Activated T-cell treated with anti-CD3 and anti-CD28 coated beads for 4 hours (primary cell): ENCODE data around the gene FAM47E.
"Not testable (repeated sequence)": the region's sequence is repeated elsewhere in the genome, so short reads cannot be mapped to it uniquely, and the experiment has no call there.

Experiments used
- DNase-seq: peaks from one replicate; pipeline ENCODE4 v3.0.0-alpha.2; 2020

The FAM47E gene

DNA sequence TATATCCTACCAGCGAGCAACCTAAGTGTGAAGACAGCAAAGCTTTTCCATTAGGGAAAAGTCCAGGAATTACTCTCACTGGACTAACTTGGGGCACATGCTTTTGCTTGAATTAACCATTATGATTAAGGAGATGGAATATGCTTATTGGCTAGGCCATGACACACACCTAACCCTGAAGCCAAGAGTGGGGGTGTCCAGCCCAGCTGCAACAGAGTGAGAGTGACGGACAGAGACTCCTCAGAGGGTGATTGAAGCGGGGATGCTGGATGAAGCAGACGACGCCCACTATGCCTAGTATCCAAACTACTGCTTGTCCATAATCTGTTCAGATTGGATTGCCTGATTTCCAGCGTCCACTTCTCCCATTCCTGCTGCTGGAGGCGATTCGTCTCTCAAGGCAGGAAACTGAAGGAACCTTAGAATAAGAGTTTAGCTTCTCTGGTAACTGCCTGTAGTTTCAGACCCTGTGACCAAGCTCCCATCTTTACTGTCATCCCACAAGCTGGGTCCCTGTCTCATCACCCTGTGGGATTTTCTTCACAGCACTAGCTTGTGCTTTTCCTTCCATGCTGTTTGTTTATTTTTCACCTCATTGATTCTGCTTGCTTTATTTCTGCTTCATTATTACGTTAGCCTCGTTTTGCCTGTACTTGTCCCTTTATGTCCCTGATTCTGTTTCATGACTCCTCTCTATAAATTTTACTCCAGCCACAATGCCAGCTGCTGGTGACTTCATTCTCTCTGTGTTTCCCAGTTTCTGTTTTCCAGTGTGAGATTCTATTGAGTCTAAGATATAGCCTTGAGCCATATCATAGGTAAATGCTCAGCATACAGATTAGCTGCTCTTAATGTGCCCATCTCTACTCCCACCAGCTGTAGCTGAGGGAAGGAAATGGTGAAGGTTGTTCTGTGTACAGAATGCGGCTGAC, 19.0 kb downstream of the FAM47E start:
- DNase-seq = no peak

DNA sequence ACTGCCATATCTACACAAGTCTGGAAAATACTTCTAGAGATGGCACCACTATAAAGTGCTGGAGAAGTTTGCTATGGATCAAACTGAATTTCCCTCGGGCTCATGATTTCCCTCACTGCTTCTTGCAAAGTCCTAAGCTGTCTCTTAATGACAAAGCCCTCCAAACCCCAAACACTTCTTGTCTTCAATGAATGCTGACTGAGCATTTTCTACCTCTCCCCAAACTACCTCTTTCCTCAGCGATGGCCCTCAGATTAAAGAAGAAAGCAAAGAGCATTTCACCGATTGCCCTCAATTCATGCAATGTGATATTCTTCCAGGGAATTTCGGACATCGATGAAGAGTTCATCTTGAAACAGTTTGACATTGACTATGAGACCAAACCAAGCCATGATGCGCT, 19.7 kb downstream of the FAM47E start:
- DNase-seq = no peak

DNA sequence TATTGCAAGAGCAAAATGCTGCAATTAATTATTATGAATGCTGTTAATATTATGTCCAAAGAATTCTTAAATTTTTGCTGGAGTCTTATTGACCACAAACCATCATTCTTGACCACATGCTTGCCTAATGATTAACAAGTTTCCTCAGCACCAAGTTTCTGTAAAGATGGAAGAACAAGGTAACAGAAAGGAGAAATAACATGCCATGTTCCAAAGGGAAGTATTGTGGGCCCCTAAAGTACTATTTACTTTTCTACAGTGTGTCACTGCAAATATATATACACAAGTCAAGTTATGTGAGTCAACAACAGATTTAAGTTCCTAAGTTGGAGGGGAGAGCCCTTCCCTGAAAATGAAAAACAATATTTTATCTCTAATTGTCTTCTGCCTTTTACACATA, 20.6 kb downstream of the FAM47E start:
- DNase-seq = no peak

DNA sequence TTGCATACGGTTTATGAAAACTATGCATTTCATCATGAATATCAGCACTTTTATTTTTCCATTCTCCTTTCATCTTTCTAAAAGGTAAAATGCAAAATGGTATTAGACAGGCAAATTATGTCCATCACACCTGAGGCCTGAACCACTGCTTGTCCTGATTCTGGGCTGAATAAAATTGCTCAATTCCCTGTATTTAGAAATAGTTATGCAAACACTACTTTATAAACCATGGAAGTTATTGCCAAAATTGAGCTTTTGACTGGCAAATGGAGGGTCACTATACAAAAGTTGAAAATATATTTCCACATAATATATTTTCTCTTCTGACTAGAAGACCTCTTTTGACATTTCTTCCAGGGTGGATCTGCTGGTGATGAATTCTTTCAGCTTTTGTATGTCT, 21.1 kb downstream of the FAM47E start:
- no peak for DNase-seq

DNA sequence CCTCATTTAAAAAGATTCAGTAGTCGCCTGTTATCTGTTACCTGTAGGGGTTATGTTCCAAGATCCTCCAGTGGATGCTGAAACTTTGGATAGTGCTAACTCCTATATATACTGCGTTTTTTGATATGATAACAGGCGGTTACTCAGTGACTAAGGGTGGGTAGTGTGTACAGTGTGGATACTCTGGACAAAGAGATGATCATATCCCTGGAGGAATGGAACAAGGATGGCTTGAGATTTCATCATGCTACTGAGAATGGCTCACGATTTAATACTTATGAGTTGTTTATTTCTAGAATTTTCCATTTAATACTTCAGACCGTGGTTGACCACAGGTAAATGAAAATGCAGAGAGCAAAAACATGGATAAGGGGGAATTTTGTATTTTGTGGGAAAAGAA, 21.5 kb downstream of the FAM47E start:
- DNase-seq = no peak

DNA sequence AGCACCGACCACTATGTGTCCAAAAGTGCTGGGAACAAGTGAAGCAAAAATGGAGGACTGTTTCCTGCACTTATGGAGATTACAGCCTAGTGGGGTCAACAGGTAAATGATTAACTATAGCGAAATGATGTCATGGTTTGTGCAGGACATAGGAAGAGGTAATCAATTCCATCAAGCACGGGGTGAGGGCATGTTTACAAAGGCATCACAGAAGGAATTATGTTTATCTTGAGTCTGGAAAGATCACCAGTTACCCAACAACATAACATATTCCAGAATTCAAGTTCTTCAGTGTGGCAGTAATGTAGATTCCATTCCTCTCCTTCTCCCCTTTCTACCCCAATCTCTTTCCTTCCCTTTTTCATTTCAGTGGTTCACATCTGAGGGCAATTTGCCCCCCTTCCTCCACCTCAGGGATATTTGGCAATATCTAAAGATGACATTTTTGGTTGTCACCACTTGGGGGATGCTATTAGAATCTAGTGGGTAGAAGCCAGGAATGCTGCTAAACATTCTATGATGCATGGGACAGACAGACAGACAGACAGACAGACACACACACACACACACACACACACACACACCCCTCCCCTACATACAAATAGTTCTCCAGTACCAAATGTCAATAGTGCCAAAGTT, 24.1 kb downstream of the FAM47E start:
- DNase-seq = no peak

DNA sequence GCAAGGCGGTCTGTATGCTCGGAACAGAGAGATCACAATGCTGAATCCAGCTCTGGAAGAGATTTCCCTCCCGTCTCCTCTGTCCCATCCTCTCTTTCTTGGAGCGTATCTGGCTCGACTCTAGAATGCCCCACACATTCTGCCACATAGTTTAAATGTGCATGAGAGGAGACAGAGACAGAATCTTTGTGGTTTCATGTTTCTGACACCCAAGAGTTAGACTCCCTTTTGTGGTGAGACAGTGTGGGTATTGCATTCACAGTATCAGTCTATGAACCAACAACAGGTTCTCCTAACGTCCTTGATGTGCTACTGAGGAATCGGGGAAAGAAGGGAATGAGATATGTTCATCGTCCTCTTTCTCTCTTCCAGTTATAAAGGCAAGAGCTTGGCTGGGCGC, 25.3 kb downstream of the FAM47E start:
- no peak for DNase-seq

DNA sequence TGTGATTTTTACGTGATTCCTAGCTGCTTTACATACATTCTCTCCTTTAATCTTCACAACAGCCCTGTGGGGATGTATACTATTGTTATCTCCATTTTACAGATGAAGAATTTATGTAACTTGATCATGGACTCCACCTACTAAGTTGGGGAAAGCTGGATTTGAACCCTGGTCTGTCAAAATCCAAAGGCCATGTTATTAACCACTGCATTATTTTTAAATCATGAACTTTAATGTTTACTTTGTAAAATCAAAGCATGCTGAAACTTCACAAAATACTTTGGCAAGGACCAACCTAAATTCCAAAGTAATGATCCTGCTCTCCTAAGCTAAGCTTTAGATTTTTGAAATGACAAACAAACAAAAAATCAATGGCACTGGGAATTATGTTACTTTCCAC, 26.1 kb downstream of the FAM47E start:
- no peak for DNase-seq

DNA sequence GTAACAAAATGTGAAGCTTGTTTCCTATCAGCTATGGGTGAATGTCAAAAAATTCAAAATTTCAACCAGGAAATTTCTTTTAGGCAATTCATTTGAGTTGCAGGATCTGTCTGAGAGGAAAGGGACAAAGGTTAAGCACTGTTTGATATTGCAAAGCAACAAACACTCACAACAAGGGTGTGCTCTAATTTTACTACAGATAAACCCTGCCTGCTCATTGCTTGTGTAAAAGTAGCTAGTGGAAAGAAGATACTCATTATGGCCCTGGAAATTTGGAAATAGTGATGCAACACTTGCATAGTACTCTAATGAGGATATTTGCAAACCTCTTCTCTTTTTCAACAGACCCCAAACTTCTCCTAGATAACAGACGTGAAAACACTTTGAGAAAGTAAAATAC, 27.1 kb downstream of the FAM47E start:
- no peak for DNase-seq

DNA sequence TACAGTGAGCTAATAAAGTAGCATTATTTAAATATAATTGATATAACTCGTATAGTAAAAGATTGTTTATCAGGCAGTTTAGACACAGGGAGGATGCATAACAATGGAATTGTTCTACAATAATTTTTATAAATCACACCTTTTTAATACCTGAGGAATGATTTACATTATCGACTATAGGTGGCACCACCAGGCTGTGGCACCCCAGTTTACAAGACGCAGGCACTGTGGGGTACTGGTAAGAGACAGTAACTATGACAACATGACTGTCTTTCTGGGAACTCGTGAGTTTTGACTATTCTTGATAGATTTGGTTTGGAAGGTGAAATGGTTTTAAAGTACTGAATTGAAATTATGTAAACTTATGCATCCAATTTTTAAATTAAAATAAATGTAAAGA, 27.9 kb downstream of the FAM47E start:
- DNase-seq = no peak

DNA sequence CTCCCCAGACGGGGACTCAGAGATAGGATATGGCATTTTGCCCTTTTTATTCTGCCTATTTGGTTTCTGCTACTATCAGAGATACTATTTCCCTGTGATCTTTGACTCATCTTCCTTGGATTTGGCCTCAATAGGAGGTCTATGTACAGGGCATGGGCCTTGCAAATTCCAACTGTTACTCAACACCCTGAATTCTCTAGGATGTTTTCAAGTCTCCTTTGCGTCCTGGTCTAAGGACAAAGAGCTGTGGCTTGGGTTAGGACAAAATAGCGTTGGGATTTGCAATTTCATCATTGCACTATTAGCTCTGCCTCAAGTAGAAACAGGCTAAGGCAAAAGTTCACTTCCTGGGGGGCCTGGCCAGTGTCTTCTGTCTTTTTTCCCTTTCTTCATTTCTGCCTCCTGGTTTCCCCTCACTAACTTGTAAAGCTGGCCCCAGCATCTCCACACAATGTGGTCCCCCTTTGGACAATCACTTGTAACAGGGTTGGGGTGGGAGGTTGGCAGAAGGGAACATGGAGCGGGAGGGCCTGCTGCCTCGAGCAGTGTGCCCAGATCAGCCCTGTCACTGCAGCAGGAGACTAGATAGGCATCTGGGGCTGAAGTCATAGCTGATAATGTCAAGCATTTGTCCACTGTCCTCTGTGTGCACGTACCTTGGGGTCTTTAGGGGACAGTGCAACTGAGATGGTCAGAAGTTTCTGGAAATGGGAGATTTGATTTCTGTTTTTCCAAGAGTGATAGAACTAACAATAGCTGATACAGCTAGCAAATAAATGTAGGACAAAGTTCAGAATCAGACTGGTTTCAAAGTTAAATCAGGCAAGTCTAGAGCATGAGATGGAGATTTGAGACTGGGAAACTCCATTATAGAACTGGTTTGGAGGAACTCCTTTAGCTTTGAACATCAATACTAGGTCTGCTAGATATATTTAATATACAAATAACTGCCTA, 29.2 kb downstream of the FAM47E start:
- no peak for DNase-seq

DNA sequence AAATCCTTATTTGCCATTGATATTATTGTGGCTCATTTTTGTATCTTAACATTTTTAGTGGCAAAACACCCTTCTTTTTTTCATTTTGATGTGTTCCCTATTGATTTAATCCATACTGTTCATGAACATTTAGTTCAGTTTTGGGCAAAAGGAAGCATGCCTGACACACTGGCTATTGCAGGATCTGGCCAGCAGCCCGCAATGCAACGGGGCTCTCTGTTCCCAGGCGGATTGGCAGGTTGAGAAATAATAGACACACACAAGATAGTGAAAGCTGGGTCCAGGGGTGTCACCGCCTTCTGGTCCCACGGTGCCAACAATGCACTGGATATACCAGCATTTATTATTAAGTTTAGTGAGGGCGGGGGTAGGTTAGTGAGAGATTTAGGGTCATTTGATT, 30.1 kb downstream of the FAM47E start:
- DNase-seq = not testable (repeated sequence)

DNA sequence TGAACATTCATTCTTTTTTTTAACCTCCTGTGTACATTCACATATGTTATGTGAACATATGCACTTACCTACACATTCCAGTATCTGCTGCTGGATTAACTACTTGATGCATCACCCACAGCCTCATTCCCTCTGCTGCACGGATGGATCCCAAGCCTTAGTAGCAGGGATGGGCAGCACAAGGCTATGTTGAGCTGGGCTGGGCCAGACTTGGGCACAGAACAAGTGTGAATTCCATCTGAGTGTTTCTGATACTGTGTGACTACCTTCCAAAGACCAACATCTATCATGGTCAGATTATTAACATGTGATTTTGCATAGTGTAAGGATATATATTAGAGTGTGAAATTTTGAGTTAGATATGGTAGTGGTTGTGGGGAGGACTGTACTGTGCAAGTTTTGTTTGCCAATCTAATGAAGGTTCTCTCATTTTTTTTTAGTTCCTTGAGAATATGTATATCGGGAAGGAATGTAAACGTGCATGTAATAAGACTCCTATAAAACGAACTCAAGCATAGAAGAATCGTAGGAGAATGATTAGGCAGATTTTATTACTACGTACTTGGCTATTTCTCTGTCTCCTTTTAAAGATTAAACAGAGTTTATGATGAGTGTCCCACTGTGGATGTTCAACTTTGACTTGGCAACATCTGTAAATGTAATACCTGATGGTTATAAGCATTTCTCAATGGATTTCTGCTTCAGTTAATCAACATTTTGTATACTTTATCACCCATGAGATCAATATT, 31.6 kb downstream of the FAM47E start:
- DNase-seq = no peak

DNA sequence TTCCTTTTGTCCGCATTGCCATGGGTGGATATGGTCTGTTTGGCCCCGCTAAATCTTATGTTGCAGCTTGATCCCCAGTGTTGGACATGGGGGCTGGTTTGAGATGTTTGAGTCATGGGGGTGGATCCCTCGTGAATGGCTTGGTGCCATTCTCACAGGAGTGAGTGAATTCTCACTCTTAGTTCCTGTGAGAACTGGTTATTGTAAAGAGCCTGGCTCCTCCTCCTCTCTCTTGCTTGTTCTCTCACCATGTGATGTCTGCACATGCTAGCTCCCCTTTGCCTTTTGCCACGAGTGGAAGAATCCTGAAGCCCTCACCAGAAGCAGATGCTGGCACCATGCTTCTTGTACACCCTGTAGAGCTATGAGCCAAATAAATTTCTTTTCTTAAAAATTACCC, 32.4 kb downstream of the FAM47E start:
- DNase-seq = no peak

DNA sequence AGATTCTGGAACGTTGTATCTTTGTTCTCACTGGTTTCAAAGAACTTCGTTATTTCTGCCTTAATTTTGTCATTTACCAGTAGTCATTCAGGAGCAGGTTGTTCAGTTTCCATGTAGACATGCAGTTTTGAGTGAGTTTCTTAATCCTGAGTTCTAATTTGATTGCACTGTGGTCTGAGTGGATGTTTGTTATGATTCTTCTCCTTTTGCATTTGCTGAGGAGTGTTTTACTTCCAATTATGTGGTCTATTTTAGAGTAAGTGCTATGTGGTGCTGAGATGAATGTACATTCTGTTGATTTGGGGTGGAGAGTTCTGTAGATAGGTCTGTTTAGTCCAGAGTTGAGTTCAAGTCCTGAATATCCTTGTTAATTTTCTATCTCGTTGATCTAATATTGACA, 36.3 kb downstream of the FAM47E start:
- not testable (repeated sequence) for DNase-seq

DNA sequence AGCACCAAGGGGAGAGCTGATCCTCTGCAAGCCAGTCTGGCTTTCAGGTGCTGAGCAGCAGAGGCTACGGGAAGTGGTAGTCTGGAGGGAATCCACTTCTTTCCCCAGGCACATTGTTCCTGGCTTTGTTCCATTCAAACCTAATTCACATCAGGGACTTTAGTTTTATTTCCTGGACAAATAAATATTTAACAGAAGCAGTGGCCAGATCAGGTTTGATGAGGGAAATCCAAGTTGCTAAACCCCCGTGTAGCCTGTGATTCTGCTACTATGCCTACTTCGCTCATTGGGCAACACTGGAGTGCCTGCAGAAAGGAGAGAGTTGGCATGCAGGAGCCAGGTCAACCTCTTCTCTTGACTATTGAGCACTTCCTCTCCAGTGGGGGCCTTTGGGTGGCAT, 41.2 kb downstream of the FAM47E start:
- no peak for DNase-seq

DNA sequence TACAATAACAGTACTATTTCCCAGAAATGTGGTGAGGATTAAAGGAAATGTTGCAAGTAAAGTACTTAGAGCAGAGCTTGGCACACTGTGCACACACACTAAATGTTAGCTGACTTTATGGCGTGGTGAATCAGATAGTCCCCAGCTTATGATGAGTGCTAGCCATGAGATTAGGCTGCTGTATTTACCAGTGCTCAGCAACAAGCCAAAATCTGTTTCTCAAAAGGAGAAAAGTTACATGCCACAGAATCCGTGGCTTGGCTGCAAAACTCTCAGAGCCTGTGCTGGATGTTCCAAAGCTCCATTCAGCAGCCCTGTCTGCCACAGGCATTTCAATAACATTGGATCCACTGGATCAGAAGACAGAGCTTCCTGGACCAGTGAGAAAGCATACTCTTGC, 42.3 kb downstream of the FAM47E start:
- no peak for DNase-seq

DNA sequence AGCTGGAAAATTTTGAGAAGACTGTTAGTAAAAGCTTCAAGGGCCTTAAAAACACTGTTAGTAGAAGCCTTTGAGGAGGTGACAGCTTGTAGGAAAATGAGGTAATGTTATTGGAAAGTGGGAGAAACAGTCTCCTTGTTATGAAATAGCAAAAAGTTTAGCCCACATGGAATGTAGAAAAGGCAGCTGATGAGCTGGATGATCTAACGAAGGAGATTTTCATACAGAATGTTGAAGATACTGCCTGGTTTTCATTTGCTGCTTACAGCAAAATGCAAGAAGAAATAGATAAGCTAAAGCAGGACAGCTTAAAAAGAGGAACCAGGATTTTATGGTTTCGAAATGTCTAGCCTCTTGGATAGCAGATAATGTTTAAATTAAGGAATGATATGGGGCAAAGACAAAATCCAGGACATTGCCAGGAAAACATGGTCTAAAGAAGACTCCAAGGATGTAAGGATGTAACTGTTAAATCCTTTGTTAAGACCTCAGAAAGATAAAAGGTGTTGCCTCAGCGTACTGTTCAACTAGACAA, 44.8 kb downstream of the FAM47E start:
- DNase-seq = no peak

DNA sequence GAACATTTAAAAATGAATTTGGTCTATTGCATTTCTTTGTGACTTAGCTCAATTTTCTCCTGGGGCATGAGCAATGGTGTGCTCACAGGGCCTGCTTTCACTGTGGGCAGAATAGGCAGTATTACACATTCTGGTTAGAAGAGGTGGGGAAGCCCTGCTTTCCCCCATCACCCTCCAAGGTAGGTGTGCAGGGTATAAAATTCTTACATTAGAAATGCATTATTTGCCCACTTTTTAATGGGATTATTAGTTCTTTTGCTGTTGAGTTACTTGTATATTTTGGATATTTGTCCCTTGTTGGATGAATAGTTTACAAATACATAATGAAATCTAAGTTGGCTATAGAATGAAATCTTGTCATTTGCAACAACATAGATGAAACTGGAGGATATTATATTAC, 46.7 kb downstream of the FAM47E start:
- DNase-seq = no peak

DNA sequence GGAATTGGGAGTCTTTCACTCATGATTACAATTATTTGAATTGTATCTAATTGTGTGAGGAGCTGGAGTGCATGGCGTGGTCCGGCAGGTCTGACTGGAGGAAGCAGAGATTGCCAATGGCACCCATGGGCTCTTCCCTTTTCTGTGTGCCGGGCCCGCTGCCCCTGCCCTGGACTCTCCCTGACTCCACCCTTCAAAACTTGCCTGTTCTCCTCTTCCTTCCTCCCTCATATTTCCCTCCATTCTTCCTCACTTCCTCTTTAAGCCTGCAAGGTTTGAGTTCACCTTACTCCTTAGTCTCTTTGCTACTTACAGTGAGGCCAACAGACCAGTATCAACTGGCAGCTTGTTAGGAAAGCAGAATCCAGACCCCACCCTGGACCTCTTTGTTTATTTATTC, 48.5 kb downstream of the FAM47E start:
- DNase-seq = no peak

DNA sequence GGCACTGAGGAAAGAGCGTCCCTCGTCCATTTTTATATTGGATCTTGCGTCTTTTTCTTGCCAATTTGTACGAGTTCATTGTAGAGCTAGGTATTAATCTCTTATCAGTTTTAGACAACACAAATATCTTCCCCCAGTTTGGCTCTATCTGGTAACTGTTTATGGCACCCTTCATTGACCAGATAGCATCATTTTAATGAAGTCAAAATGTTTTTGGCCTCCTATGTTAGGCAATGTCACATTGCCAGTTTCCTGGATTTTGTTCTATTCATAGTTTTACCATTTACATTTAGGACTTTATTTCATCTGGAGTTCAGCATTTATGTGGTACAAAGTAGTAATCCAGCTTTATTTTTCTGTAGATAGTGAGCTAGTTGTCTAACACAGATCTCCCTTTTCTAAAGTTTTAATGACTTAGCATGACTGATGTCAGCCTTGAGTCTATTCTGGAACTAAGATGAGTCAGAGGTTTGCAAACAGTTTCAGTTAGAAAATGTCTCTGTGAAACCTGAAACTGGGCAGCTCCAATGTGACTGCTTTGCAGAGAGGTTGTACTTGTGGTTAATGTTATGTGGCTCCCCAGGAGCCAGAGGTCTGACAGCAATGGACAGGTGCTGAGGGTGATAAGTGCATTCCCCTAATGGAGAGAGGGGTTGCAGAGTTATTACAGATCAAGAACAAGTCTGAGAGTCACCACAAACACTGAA, 49.7 kb downstream of the FAM47E start:
- DNase-seq = no peak

DNA sequence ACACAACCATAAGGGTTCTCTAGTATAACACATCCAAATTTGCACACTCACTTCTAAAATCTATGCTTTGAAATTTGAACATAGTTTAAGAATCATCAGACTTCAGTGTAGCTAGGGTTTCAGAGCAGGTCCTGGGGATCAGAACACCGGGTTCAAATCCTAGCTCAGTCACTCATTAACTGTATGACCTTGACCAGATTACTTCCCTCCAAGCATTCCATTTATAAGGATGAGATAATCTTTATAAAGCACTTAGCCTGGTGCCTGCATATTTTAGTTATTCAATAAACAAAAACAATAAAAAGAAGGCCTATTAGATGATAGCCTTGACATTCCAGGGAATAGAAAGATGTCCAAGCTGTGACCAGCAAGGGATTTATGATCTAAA, 50.2 kb downstream of the FAM47E start:
- no peak for DNase-seq
